Measurements from ENCODE around the gene RBBP5.

Gene RBBP5

DNA sequence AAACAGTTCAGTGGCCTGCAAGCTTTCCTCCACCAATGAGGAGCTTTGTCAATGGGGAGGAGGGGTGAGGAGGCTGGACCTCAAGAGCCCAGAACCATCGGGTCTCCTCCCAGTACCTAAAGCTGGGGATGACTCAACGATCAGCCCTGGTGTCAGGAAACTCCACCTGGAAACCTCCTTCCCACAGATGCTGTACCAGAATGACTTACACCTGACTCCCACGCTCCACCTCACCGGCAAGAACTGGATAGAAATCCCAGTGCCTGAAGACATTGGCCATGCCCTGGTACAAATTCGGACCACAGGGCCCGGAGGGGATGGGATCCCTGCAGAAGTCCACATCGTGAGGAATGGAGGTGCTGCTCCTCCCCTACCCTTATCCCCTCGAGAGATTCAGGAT lies 48.9 kb downstream of the RBBP5 start:
- DNase-seq, result no peak

DNA sequence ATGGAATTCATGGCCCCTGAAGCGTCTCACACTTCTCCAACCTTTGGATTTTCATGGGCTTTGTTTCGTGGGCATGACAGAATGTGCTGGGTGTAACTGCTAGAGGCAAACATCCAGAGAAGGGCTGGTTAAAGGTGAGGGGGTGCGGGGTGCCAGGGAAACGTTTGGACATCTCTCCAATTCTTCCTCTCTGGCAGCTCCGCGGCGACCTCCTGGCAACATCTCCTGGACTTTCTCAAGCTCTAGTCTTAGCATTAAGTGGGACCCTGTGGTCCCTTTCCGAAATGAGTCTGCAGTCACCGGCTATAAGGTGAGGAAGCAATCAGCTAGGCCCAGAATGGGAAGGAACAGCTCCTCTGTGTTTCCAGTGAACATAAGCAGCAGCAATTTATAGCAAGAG lies 49.5 kb downstream of the RBBP5 start:
- DNase-seq, result no peak

DNA sequence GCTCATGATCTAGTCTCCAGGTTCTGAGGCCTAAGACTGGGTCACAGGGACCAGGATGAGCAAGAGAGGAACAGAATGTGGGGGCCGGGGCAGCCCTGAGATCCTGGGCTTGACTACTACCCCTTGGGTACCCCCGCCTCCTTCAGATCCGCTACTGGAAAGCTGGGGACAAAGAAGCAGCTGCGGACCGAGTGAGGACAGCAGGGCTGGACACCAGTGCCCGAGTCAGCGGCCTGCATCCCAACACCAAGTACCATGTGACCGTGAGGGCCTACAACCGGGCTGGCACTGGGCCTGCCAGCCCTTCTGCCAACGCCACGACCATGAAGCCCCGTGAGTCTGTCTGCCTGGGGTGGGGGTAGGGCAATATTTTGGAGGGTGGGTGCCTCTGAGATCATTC lies 50.0 kb downstream of the RBBP5 start:
- DNase-seq, result no peak

- DNase-seq, result no peak
Observed at GRCh38 chr1:205071028-205071409, 50.8 kb downstream of the RBBP5 start.

GRCh38 chr1:205069371-205070125 lies 52.2 kb downstream of the RBBP5 start:
- DNase-seq, result no peak

DNA sequence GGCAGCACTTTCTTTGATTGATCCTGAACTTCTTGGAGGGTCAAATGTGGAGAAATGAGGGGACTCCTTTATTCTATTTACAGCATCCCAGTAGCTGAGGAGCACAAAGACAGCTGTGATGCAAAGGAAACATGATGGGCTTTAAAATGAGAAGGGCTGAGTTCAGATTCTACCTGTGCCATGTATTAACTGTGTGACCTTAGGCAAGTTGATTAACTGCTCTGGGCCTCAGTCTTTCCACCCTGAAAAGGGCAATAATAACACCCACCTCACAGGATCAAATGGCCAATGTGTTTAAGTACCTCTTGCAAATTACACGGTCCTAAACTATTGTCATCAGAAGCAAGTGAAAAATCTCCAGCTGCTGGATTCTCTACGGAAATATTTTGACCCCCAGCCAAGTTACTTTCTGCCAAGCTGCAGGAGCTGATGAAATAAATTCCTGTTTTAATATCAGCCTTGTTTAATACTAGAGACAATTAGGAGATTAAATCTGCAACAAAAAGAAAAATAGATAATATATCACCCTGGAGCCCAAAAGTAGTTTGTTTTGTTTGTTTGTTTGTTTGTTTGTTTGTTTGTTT lies 53.2 kb downstream of the RBBP5 start:
- DNase-seq, result no peak

GRCh38 chr1:205068001-205068400 lies 53.8 kb downstream of the RBBP5 start:
- DNase-seq, result no peak

DNA sequence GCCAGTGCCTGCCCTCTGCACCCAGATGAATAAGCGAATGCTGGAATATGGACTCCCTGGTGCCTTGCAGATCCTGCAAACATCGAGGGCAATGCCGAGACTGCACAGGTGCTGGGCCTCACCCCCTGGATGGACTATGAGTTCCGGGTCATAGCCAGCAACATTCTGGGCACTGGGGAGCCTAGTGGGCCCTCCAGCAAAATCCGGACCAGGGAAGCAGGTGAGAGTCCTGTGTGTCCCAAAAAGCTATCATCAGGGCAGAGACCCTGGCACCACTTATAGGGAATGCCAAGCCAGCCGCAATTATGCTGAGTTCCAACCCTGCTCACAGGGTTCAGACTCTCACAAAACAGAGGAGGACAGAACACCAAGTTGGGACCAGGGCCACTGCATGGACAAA lies 54.7 kb downstream of the RBBP5 start:
- no peak for DNase-seq

DNA sequence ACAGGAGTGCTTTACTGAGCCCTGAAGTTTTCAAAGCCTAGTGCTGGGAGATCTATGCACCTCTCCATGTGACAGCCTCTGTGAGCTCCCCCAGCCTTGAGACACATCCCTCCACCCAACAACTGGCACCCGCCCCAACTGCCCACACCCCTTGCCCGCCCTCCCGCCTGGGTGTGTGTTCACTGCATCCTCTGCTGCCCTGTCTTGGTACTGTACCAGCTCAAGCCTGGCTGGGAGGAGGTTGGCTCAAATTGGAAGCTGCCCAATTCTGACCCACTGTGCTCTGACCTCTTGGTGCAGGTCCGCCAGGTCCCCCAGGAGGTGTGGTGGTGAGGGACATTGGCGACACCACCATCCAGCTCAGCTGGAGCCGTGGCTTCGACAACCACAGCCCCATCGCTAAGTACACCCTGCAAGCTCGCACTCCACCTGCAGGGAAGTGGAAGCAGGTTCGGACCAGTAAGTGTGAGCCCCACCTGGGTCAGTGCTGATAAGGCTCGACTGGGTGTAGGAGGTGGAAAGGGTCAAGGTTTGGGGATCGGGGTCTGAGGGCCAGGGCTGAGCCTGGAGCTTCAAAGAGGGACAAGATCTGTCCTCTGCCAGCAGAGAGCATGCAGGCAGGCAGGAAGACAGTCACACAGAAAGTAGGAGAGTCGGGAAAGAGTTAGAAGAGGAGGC lies 55.5 kb downstream of the RBBP5 start:
- no peak for DNase-seq

DNA sequence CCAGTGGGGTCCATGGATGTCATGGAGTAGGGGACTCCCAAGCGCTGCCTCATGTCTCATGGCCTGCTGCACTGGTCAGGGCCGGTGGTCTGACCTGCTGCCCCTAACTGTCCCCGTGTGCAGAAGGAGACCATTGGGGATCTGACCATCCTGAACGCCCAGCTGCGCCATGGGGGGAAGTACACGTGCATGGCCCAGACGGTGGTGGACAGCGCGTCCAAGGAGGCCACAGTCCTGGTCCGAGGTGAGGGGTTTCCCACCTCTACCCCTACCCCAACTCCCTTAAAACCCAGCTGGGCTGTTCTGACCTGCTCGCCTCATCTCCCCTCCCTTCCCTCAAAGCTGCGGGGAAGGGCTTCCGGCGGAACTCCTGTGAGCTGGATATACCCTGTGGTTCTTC lies 56.1 kb downstream of the RBBP5 start:
- no peak for DNase-seq

- no peak for DNase-seq
Observed at GRCh38 chr1:205064741-205065316, 56.9 kb downstream of the RBBP5 start.

- DNase-seq, result no peak
Observed at GRCh38 chr1:205064301-205064700, 57.5 kb downstream of the RBBP5 start.

- DNase-seq, result no peak
Observed at GRCh38 chr1:205062895-205063294, 58.9 kb downstream of the RBBP5 start.

- no peak for DNase-seq
Observed at GRCh38 chr1:205062319-205062718, 59.5 kb downstream of the RBBP5 start.

DNA sequence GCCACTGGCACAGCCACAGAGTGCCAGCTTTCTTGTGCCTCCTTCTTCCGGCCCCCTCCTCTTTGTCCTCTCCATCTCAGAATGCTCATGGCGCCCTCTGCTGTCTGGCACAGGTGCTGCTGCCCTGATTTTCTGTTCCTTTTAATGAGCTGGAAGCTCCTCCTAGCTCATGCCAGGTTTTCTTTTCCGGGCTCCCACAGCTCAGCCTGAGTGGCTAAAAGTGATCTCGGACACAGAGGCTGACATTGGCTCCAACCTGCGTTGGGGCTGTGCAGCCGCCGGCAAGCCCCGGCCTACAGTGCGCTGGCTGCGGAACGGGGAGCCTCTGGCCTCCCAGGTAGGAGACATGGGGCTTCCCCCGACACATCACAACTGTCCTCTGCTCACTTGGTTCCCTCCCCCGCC lies 60.1 kb downstream of the RBBP5 start:
- DNase-seq, result peak; percentile 75

DNA sequence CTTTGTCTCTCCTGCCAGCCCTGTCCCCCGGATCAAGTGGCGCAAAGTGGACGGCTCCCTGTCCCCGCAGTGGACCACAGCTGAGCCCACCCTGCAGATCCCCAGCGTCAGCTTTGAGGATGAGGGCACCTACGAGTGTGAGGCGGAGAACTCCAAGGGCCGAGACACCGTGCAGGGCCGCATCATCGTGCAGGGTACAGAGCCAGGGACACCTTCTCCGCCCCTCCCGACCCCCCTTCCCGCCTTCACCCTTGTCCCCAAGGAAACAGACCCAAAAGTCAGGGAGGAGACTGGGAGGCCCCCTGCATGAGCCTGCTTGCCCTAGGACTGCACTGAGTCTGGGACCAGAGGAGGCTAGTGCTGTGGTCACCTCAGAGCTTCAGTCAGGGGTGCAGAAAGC lies 60.6 kb downstream of the RBBP5 start:
- no peak for DNase-seq

DNA sequence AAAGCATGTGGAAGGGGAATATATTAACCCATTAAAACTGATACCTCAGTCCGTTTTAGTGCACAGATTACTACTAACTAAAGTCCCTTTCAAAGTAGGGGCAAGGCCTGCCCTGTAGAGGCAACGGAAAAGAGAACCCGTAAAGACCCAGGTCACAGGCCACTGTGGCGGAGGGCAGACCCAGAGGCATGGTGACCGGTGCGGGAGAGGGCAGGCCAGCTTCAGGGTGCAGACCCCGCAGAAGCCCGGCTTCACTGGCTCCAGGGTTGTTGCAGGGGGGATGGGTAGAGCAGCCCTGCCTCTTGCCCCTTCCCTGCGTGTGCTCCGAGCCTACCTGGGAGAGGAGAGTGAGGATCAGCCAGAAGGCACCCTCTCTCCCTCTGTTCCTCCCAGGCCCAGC lies 61.0 kb downstream of the RBBP5 start:
- no peak for DNase-seq

GRCh38 chr1:205059660-205060059 lies 62.1 kb downstream of the RBBP5 start:
- no peak for DNase-seq

GRCh38 chr1:205058853-205059252 lies 62.9 kb downstream of the RBBP5 start:
- no peak for DNase-seq

GRCh38 chr1:205057808-205058575 lies 63.8 kb downstream of the RBBP5 start:
- no peak for DNase-seq

- DNase-seq, result no peak
Observed at GRCh38 chr1:205056956-205057568, 64.7 kb downstream of the RBBP5 start.

DNA sequence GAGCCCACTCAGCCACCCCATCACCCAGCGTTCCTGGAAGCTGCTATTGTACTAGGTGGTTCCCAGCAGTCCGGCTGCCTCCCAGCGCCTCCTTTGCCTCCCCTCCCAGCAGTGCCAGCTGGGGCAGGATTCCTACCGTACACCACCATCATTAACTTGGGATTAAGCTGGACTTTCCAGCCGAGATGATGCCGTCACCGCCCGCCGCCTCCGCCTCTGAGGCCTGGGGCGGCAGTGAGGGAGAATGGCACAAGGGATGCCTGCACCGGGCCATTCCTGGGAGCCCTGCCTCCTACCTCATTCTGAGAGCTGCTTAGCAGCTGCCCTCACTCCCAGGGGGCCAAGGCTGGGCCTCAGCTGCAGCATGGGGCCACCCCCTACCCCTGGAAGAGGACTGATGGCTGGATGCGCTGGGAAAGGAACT lies 65.6 kb downstream of the RBBP5 start:
- DNase-seq, result no peak

DNA sequence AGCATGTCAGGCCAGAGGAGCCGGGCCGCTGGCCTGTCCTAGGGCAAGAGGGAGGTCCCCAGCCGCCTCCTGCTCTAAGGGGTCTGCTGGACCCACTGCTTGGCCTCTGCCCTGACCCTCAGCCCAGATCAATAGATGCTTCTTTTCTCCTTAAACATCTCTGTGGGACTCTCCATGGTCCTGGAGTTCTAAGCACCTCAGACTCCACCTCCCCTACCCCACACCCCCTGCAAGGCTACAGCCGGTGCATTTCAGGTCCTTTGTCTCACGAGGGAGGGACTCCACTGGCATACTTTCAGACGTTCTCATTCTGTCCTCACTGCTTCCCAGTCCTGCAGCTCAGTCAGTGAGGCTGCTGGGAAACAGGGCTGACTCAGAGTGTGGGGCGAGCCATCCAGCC lies 67.8 kb downstream of the RBBP5 start:
- DNase-seq, result no peak

Measured in stimulated activated CD4-positive, alpha-beta T cell treated with anti-CD3 and anti-CD28 coated beads, Interleukin-1b, Interleukin-23, amount 100 ng/mL, for 48 hours (primary cell).